Left renal cortex interstitium (tissue), 4 donors: ENCODE measurements around the gene MAP2K6. TPM values are rescaled to one million over a fixed set of nuclear protein-coding genes. Genes with fewer than 3 reads are reported as not detected.

Source experiments
- DNase-seq, 4 donors: peaks; one replicate each; pipeline ENCODE4 v3.0.0-alpha.2; 2013; ENCODE audit warnings: low read depth in 4 of 4, low spot score in 2 of 4, missing footprints in 1 of 4
- polyA plus RNA-seq, 4 donors: library from polyadenylated mRNA; unstranded; fragments of 120-200 nt; gene quantifications; one replicate each; pipeline ENCODE4 v1.2.1, GENCODE V29; 2013; ENCODE audit not compliant: insufficient read length in 4 of 4

MAP2K6 gene
- polyA plus RNA-seq, 4 donors = 19.7 to 22.7 (median 22.0) TPM

- peak in 1 of 4 donors; percentile 69 for DNase-seq
Observed at GRCh38 chr17:69525920-69526841, 111.7 kb downstream of the MAP2K6 start.

GRCh38 chr17:69528035-69528434 is 113.5 kb downstream of the MAP2K6 start:
- no peak for DNase-seq

GRCh38 chr17:69533481-69534234 is 119.2 kb downstream of the MAP2K6 start:
- DNase-seq = no peak

- DNase-seq = no peak
Observed at GRCh38 chr17:69534235-69534621, 119.7 kb downstream of the MAP2K6 start.

- DNase-seq = no peak
Observed at GRCh38 chr17:69535016-69535570, 120.6 kb downstream of the MAP2K6 start.

- DNase-seq = no peak
Observed at GRCh38 chr17:69538795-69539194, 124.3 kb downstream of the MAP2K6 start.

GRCh38 chr17:69539274-69539673 is 124.8 kb downstream of the MAP2K6 start:
- no peak for DNase-seq

- DNase-seq = no peak
Observed at GRCh38 chr17:69539781-69540319, 125.4 kb downstream of the MAP2K6 start.

- DNase-seq = no peak
Observed at GRCh38 chr17:69540356-69540755, 125.9 kb downstream of the MAP2K6 start.

GRCh38 chr17:69547230-69547629 is 132.7 kb downstream of the MAP2K6 start:
- DNase-seq = no peak

- DNase-seq = no peak
Observed at GRCh38 chr17:69547947-69548346, 133.4 kb downstream of the MAP2K6 start.

- no peak for DNase-seq
Observed at GRCh38 chr17:69551212-69552010, 136.9 kb downstream of the MAP2K6 start.

- no peak for DNase-seq
Observed at GRCh38 chr17:69552986-69553667, 138.6 kb downstream of the MAP2K6 start.

GRCh38 chr17:69555056-69555455 is 140.6 kb downstream of the MAP2K6 start:
- no peak for DNase-seq

GRCh38 chr17:69557339-69557738 is 142.8 kb downstream of the MAP2K6 start:
- no peak for DNase-seq

- no peak for DNase-seq
Observed at GRCh38 chr17:69558796-69559195, 144.3 kb downstream of the MAP2K6 start.

GRCh38 chr17:69560987-69561441 is 146.5 kb downstream of the MAP2K6 start:
- DNase-seq = no peak

- DNase-seq = no peak
Observed at GRCh38 chr17:69561462-69561861, 147.0 kb downstream of the MAP2K6 start.

- DNase-seq = no peak
Observed at GRCh38 chr17:69565447-69565846, 150.9 kb downstream of the MAP2K6 start.

- DNase-seq = no peak
Observed at GRCh38 chr17:69567130-69567529, 152.6 kb downstream of the MAP2K6 start.
